OCI-LY3 (cell line): Measurements from ENCODE around the gene DOCK4.

Source experiments
- CTCF ChIP-seq: fragments of 200-600, 300-600 bp; sonication (generic); IDR thresholded peaks from 2 replicates; pipeline ENCODE4 v1.5.1; 2014; ENCODE audit warnings: antibody characterized with exemption, low read length, low read depth
- EZH2phosphoT487 ChIP-seq: fragments of 200-600 bp; shearing (Covaris generic); IDR thresholded peaks from 2 replicates; pipeline ENCODE4 v1.6.1; 2018; ENCODE audit warnings: antibody characterized with exemption, mixed run types, low read depth

GRCh38 chr7:111867348-111867931, 338.8 kb downstream of the DOCK4 start:
- TF ChIP-seq CTCF (no peak), EZH2phosphoT487 (no peak)
